Uterus (tissue), 2 donors: ENCODE measurements around the gene TP53BP1.

Experiments used
- CTCF ChIP-seq, 4 experiments: fragments of 200-600 bp in 2 of 4; fragments of 450-650 bp in 2 of 4; sonication (generic) in 2 of 4; IDR thresholded peaks; one replicate each; pipeline ENCODE4 v1.5.1; 2016 to 2019; ENCODE audit warnings: antibody characterized with exemption in 4 of 4, mild to moderate bottlenecking in 2 of 4, moderate library complexity in 1 of 4
- POLR2A ChIP-seq, 2 donors: fragments of 450-650 bp; IDR thresholded peaks; one replicate each; pipeline ENCODE4 v1.6.1; 2016; ENCODE audit warnings: antibody characterized with exemption in 2 of 2, mild to moderate bottlenecking in 1 of 2, moderate library complexity in 1 of 2

DNA sequence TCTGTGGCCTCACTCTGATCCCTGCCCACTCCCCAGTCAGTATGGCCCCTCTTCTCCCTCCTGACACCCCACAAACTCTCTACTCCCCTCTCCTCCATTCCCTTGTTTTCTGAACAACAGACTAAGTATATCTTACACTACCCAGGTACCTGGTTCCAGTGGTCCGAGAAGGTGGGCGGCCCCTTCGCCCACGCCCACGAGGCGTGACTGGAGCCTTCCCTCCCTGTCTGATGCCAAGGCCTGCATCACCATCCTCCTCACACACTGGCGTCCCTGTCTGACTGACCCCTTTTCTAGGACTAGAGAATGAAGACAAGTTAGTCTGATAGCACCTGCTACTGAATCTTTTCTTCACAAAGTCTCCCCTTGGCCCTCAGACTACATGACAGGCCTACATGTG is 72.1 kb downstream of the TP53BP1 start:
- TF ChIP-seq CTCF (IDR thresholded peaks at IDR 0.05): no peak
- no peak for TF ChIP-seq POLR2A (IDR thresholded peaks at IDR 0.05)
